IMR-90 (cell line): ENCODE data around the gene AGPAT1. TPM values are rescaled to one million over a fixed set of nuclear protein-coding genes. Genes with fewer than 3 reads are reported as not detected.

ENCODE experiments used
- ATAC-seq: fragments of 200-7000 bp; cut with Tn5 transposase; 2 replicates; pipeline ENCODE4 v1.9.1; 2020; ENCODE audit warnings: low read depth, mild to moderate bottlenecking, moderate library complexity
- BruUV-seq: library from RNA; stranded (reverse); fragments of 400-500 nt; replicated peaks from 2 replicates; lab custom pipeline; 2021; lab: Mats Ljungman, UMichigan
- CTCF ChIA-PET: fragments of 300-600 bp; formaldehyde crosslinking; extraction: SDS; loops from one replicate; lab custom pipeline; 2021; ENCODE audit warnings: antibody characterized with exemption; lab: Yijun Ruan, JAX
- POLR2A ChIA-PET: fragments of 300-600 bp; sonication (Branson Sonifier 250); formaldehyde crosslinking; loops from one replicate; lab custom pipeline; 2022; ENCODE audit warnings: antibody characterized with exemption; ENCODE audit not compliant: unreplicated experiment; lab: Charles Lee
- DNase-seq: peaks from one replicate; pipeline ENCODE4 v3.0.0; 2013
- H2AFZ ChIP-seq: replicated peaks from 2 replicates; pipeline ENCODE3; 2013; ENCODE audit warnings: low read length, mild to moderate bottlenecking; ENCODE audit not compliant: poor library complexity
- H2AK5ac ChIP-seq: 2 replicates; pipeline ENCODE4 v1.6.1; 2013; ENCODE audit warnings: low read depth, low read length, inconsistent platforms
- H2AK9ac ChIP-seq: replicated peaks from 2 replicates; pipeline ENCODE3; 2013; ENCODE audit warnings: mild to moderate bottlenecking, low read depth, low read length, moderate library complexity; ENCODE audit not compliant: poor library complexity
- H2BK120ac ChIP-seq: 2 replicates; pipeline ENCODE4 v1.6.1; 2013; ENCODE audit warnings: low read depth, low read length, inconsistent platforms
- H2BK15ac ChIP-seq: 3 replicates; pipeline ENCODE4 v1.6.1; 2013; ENCODE audit warnings: low read depth, low read length, inconsistent platforms
- H2BK20ac ChIP-seq: 2 replicates; pipeline ENCODE4 v1.6.1; 2013; ENCODE audit warnings: low read depth, mild to moderate bottlenecking, inconsistent platforms, low read length, moderate library complexity
- H2BK5ac ChIP-seq: 2 replicates; pipeline ENCODE4 v1.6.1; 2013; ENCODE audit warnings: mild to moderate bottlenecking, low read depth, low read length, inconsistent platforms; ENCODE audit not compliant: poor library complexity, severe bottlenecking
- H3K14ac ChIP-seq: replicated peaks from 2 replicates; pipeline ENCODE4 v1.6.1; 2013; ENCODE audit warnings: low read depth, low read length, inconsistent platforms
- H3K18ac ChIP-seq: 2 replicates; pipeline ENCODE4 v1.6.1; 2013; ENCODE audit warnings: low read depth, low read length, control low read depth
- H3K23ac ChIP-seq: 2 replicates; pipeline ENCODE4 v1.6.1; 2013; ENCODE audit warnings: low read depth, low read length, inconsistent platforms
- H3K27ac ChIP-seq: 2 replicates; pipeline ENCODE4 v1.5.1; 2013; ENCODE audit warnings: mild to moderate bottlenecking, control low read depth, low read length; ENCODE audit not compliant: insufficient read depth
- H3K27me3 ChIP-seq: 2 replicates; pipeline ENCODE4 v1.6.1; 2013; ENCODE audit warnings: low read length; ENCODE audit not compliant: control insufficient read depth, insufficient read depth
- H3K36me3 ChIP-seq: 2 replicates; pipeline ENCODE4 v1.6.1; 2013; ENCODE audit warnings: low read length, mixed read lengths; ENCODE audit not compliant: control insufficient read depth, insufficient read depth
- H3K4ac ChIP-seq: 2 replicates; pipeline ENCODE4 v1.6.1; 2013; ENCODE audit warnings: low read depth, low read length, inconsistent platforms
- H3K4me1 ChIP-seq: 2 replicates; pipeline ENCODE4 v1.6.1; 2013; ENCODE audit warnings: low read length, mixed read lengths; ENCODE audit not compliant: control insufficient read depth, insufficient read depth
- H3K4me2 ChIP-seq: 2 replicates; pipeline ENCODE4 v1.6.1; 2013; ENCODE audit warnings: low read depth, mild to moderate bottlenecking, control low read depth, low read length, moderate library complexity
- H3K4me3 ChIP-seq: 2 replicates; pipeline ENCODE4 v1.5.1; 2013; ENCODE audit warnings: low read depth, mild to moderate bottlenecking, control low read depth, low read length, moderate library complexity; ENCODE audit not compliant: insufficient read depth
- H3K56ac ChIP-seq: 2 replicates; pipeline ENCODE4 v1.6.1; 2013; ENCODE audit warnings: low read length, inconsistent platforms; ENCODE audit not compliant: insufficient read depth; ENCODE audit errors: extremely low read depth
- H3K79me1 ChIP-seq, 2 experiments: 2 replicates each; pipeline ENCODE4 v1.6.1; 2013; ENCODE audit warnings: low read length in 2 of 2, inconsistent platforms in 1 of 2, low read depth in 1 of 2
- H3K9ac ChIP-seq: 2 replicates; pipeline ENCODE4 v1.6.1; 2013; ENCODE audit warnings: low read depth, low read length, control low read depth
- H3K9me1 ChIP-seq: 2 replicates; pipeline ENCODE4 v1.6.1; 2013; ENCODE audit warnings: low read length, inconsistent platforms; ENCODE audit not compliant: insufficient read depth
- H3K9me3 ChIP-seq: 2 replicates; pipeline ENCODE4 v1.6.1; 2013; ENCODE audit warnings: low read length; ENCODE audit not compliant: control insufficient read depth, insufficient read depth
- H4K20me1 ChIP-seq: 2 replicates; pipeline ENCODE4 v1.6.1; 2013; ENCODE audit warnings: low read length, inconsistent platforms; ENCODE audit not compliant: insufficient read depth
- H4K5ac ChIP-seq: 2 replicates; pipeline ENCODE4 v1.6.1; 2013; ENCODE audit warnings: mild to moderate bottlenecking, low read depth, low read length, control low read depth
- H4K8ac ChIP-seq, 2 experiments: 2 replicates each; pipeline ENCODE4 v1.6.1; 2013; ENCODE audit warnings: low read depth in 2 of 2, low read length in 2 of 2, control low read depth in 1 of 2, inconsistent platforms in 1 of 2
- H4K91ac ChIP-seq: 2 replicates; pipeline ENCODE4 v1.6.1; 2013; ENCODE audit warnings: low read depth, low read length, inconsistent platforms; ENCODE audit not compliant: insufficient read depth
- CEBPB ChIP-seq: IDR thresholded peaks from 2 replicates; pipeline ENCODE4 v1.6.1; 2012; ENCODE audit warnings: low read depth, low read length, improper control_type of control experiment
- ELK1 ChIP-seq: fragments of 150-350 bp; IDR thresholded peaks from 2 replicates; pipeline ENCODE4 v1.6.1; 2016; ENCODE audit warnings: low read depth, mild to moderate bottlenecking, low read length, moderate library complexity, borderline replicate concordance
- MXI1 ChIP-seq: IDR thresholded peaks from 2 replicates; pipeline ENCODE4 v1.6.1; 2012; ENCODE audit warnings: low read depth, mild to moderate bottlenecking, low read length, moderate library complexity, borderline replicate concordance
- WGBS, 2 experiments: methylation state at CpG; one replicate each; pipeline versions ENCODE4 v1.1.5 to v1.1.7; 2013; ENCODE audit warnings: missing lambda C conversion rate in 2 of 2; ENCODE audit not compliant: insufficient read length in 1 of 2; ENCODE audit errors: extremely low coverage in 2 of 2; 5-methylcytosine and 5-hydroxymethylcytosine counted together
- dilution Hi-C: fragments of 300-500 bp; cut with HindIII; formaldehyde crosslinking; loops from one replicate; pipeline ENCODE4 v1.14.3; 2018; ENCODE audit warnings: low sequenced_read_pairs; ENCODE audit not compliant: unreplicated experiment
- in situ Hi-C: fragments of 300-500 bp; cut with MboI; formaldehyde crosslinking; loops from 3 replicates; pipeline ENCODE4 v1.14.3; 2019; ENCODE audit warnings: low sequenced_read_pairs, inconsistent platforms, mixed read lengths
- intact Hi-C: fragments of 100-400 bp; cut with micrococcal nuclease; formaldehyde crosslinking; loops from 2 replicates; pipeline ENCODE4 v1.10.0; 2022
- polyA plus RNA-seq, 3 experiments: library from polyadenylated mRNA; depleted of rRNA; stranded (reverse); fragments of >200 nt; gene quantifications; 2 replicates each; pipeline ENCODE4 v1.2.3, GENCODE V29; 2012; ENCODE audit warnings: low replicate concordance in 1 of 3
- total RNA-seq: library from RNA; depleted of rRNA; stranded (reverse); fragments of >200 nt; gene quantifications from 2 replicates; pipeline ENCODE4 v1.2.3, GENCODE V29; 2012

AGPAT1 gene
- total and polyA plus RNA-seq, 2 of the 4 experiments (the other 2 are of a cell fraction): 27.2 to 116 TPM

DNA sequence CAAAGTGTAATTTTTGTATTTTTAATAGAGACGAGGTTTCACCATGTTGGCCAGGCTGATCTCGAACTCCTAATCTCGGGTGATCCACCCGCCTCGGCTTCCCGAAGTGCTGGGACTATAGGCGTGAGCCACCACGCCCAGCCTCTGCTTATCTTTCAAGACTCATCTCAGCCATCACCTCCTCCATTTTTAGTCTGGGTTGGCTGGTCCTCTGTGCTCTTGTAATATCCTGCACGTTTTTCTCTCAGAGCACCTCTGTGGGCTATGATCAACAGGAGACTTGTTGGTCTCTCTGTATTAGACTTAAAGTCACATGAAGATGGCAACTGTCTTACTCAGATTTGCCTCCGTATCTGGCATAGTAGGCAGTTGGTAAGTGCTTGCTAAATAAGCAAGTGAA, 40.4 kb upstream of the AGPAT1 start:
- Histone ChIP-seq H3K36me3 (no peaks in the 10 kb centered on the region), H3K9ac (no peak overlapping the region), H3K27me3 (peaks cover 40% of the 10 kb centered on the region), H3K4me2 (no peak overlapping the region), H4K20me1 (no peaks in the 10 kb centered on the region), H2BK15ac (no peak overlapping the region), H4K91ac (no peak overlapping the region), H2BK20ac (no peak overlapping the region), H2BK120ac (no peak overlapping the region), H3K56ac (no peak overlapping the region), H3K4me1 (no peaks in the 10 kb centered on the region), H2AK5ac (no peak overlapping the region), H4K5ac (no peak overlapping the region), H3K4ac (no peak overlapping the region), H3K18ac (no peak overlapping the region), H2BK5ac (no peak overlapping the region), H3K4me3 (no peak overlapping the region), H2AK9ac (no peak overlapping the region), H3K14ac (no peak overlapping the region), H4K8ac (no peak overlapping the region), H3K9me1 (no peaks in the 10 kb centered on the region), H2AFZ (no peak overlapping the region), H3K79me1 (no peaks in the 10 kb centered on the region), H3K23ac (no peak overlapping the region), H3K9me3 (no peaks in the 10 kb centered on the region), H3K27ac (no peak overlapping the region)
- dilution Hi-C loops: no loop called here
- ATAC-seq (no peak), DNase-seq (no peak)
- no TSS peak for BruUV-seq
- CTCF ChIA-PET: no interaction called here
- no peak for TF ChIP-seq ELK1
- no peak for TF ChIP-seq CEBPB
- no peak for TF ChIP-seq MXI1
- POLR2A ChIA-PET: no interaction called here
- intact Hi-C loops: no loop called here
- in situ Hi-C loops: no loop called here
- WGBS, 2 experiments: 68% methylated on average over 5 of the region's 10 CpGs; no CpG with 5 or more reads in 1 of the 2 experiments
